AG09309 (cell line): ENCODE results near the gene GARNL3.

Source experiments
- DNase-seq: peaks from one replicate; pipeline ENCODE4 v3.0.0-alpha.2; 2010; ENCODE audit warnings: low read depth
- H3K4me3 ChIP-seq: 2 replicates; pipeline ENCODE4 v1.5.1; 2011; ENCODE audit warnings: mild to moderate bottlenecking, low read depth, low read length, moderate library complexity; ENCODE audit not compliant: control insufficient read depth
- CTCF ChIP-seq: IDR thresholded peaks from 2 replicates; pipeline ENCODE4 v1.5.1; 2011; ENCODE audit warnings: mild to moderate bottlenecking, low read depth, low read length, inconsistent platforms; ENCODE audit not compliant: insufficient read depth, control insufficient read depth; ENCODE audit errors: missing control alignments

Gene GARNL3

GRCh38 chr9:127349483-127350113 lies 85.0 kb downstream of the GARNL3 start:
- no peak overlapping the region for H3K4me3 ChIP-seq
- DNase-seq, result no peak
- TF ChIP-seq CTCF, result no peak

- no peak overlapping the region for H3K4me3 ChIP-seq
- no peak for TF ChIP-seq CTCF
- no peak for DNase-seq
Measured at GRCh38 chr9:127351182-127352166, 86.9 kb downstream of the GARNL3 start.

- DNase-seq, result no peak
- no peak for TF ChIP-seq CTCF
- H3K4me3 ChIP-seq, result no peak overlapping the region
Measured at GRCh38 chr9:127353882-127354281, 89.3 kb downstream of the GARNL3 start.

GRCh38 chr9:127356906-127357305 lies 92.3 kb downstream of the GARNL3 start:
- no peak overlapping the region for H3K4me3 ChIP-seq
- no peak for DNase-seq
- no peak for TF ChIP-seq CTCF

- no peak for DNase-seq
- no peak for TF ChIP-seq CTCF
- no peak overlapping the region for H3K4me3 ChIP-seq
Measured at GRCh38 chr9:127358023-127358535, 93.5 kb downstream of the GARNL3 start.

- DNase-seq, result no peak
- TF ChIP-seq CTCF, result no peak
- no peak overlapping the region for H3K4me3 ChIP-seq
Measured at GRCh38 chr9:127358770-127359169, 94.2 kb downstream of the GARNL3 start.
